Left ventricle myocardium superior (tissue), 1 donor: ENCODE data around the gene CCDC54. TPM values are rescaled to one million over a fixed set of nuclear protein-coding genes. Genes with fewer than 3 reads are reported as not detected.

Experiments used
- ATAC-seq: fragments of 200-7000 bp; cut with Tn5 transposase; one replicate; pipeline ENCODE4 v1.9.1; 2020; ENCODE audit warnings: mild to moderate bottlenecking, moderate library complexity
- DNase-seq: peaks from one replicate; pipeline ENCODE4 v3.0.0-alpha.2; 2020
- intact Hi-C: fragments of 100-400 bp; cut with micrococcal nuclease; formaldehyde crosslinking; loops from one replicate; pipeline ENCODE4 v1.11.0; 2022
- total RNA-seq: library from RNA; stranded (reverse); fragmentation: NEBNext Ultra II Directional; extraction: Animal tissue kit (Norgen Biotek cat#: 25700); gene quantifications from one replicate; pipeline ENCODE4 v1.2.1, GENCODE V29; 2021
- donor health status: DM: no; HTN: yes; CAD: no; lungs with severe emphysema.

CCDC54 gene
- total RNA-seq, 1 donor from 2014 or later = not detected

DNA sequence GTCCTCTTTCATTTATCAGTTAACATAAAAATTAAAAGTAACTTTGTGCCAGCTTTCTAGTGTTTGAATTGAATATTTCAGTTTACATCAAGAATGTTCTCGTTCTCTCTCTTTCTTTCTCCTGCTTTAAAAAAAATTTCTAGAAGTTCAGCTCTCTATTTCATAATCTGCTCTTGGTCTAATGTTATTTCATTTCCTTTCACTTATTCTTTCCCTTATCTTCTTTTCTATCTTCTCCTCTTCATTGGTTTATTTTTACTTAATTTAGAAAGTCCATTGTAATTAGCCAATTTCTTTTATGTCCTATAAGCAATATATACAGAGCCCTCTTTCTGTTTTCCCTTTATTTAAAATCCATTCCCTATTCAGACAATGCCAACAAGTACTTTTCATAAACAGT is 44.6 kb downstream of the CCDC54 start:
- ATAC-seq = no peak
- intact Hi-C loops = loop anchor here (10.0 kb wide), 3 partner anchors 103 to 187 kb away; partner anchors contain the start of gene BBX
- DNase-seq = no peak

- no peak for ATAC-seq
- intact Hi-C loops = loop anchor here (10.0 kb wide), 3 partner anchors 100 to 190 kb away; partner anchors contain the start of gene BBX
Measured at GRCh38 chr3:107425033-107425432, 47.8 kb downstream of the CCDC54 start.

GRCh38 chr3:107426223-107426622 is 49.0 kb downstream of the CCDC54 start:
- no peak for ATAC-seq
- intact Hi-C loops = loop anchor here (10.0 kb wide), 3 partner anchors 99 to 191 kb away; partner anchors contain the start of gene BBX

More at GRCh38 chr3:107425033-107425432, 47.8 kb downstream of the CCDC54 start:
- DNase-seq = no peak

More at GRCh38 chr3:107426223-107426622, 49.0 kb downstream of the CCDC54 start:
- DNase-seq = no peak

Other genes with a start within 250 kb of the CCDC54 start
- 43.8 TPM for gene BBX, start 145.5 kb downstream of the CCDC54 start, total RNA-seq